GM12864 (cell line): ENCODE measurements around the gene MGAT5.

Experiments
- DNase-seq: peaks from one replicate; pipeline ENCODE4 v3.0.0-alpha.2; 2011; ENCODE audit warnings: low read depth
- H3K4me3 ChIP-seq: 2 replicates; pipeline ENCODE4 v1.5.1; 2011; ENCODE audit warnings: mild to moderate bottlenecking, low read depth, low read length, control low read depth
- CTCF ChIP-seq: IDR thresholded peaks from 2 replicates; pipeline ENCODE4 v1.5.1; 2011; ENCODE audit warnings: low read depth, mild to moderate bottlenecking, moderate library complexity, low read length, control low read depth, inconsistent platforms; ENCODE audit errors: missing control alignments

Gene MGAT5

GRCh38 chr2:134446383-134447017 lies 192.6 kb downstream of the MGAT5 start:
- H3K4me3 ChIP-seq: no peak overlapping the region
- DNase-seq: no peak
- TF ChIP-seq CTCF: no peak

GRCh38 chr2:134447669-134448068 lies 193.8 kb downstream of the MGAT5 start:
- no peak for DNase-seq
- TF ChIP-seq CTCF: no peak
- no peak overlapping the region for H3K4me3 ChIP-seq

GRCh38 chr2:134448650-134449049 lies 194.8 kb downstream of the MGAT5 start:
- no peak overlapping the region for H3K4me3 ChIP-seq
- no peak for DNase-seq
- no peak for TF ChIP-seq CTCF

GRCh38 chr2:134449157-134449556 lies 195.3 kb downstream of the MGAT5 start:
- H3K4me3 ChIP-seq: no peak overlapping the region
- no peak for TF ChIP-seq CTCF
- DNase-seq: no peak

GRCh38 chr2:134449751-134450513 lies 196.1 kb downstream of the MGAT5 start:
- DNase-seq: no peak
- no peak for TF ChIP-seq CTCF
- H3K4me3 ChIP-seq: no peak overlapping the region

- DNase-seq: no peak
- H3K4me3 ChIP-seq: no peak overlapping the region
- TF ChIP-seq CTCF: no peak
These were observed 197.4 kb downstream of the MGAT5 start for GRCh38 chr2:134451347-134451630.
